SH-SY5Y (cell line): ENCODE data around the gene HNRNPF.

Source experiments
- GATA2 ChIP-seq: IDR thresholded peaks from 2 replicates; pipeline ENCODE4 v1.6.1; 2011; ENCODE audit warnings: mild to moderate bottlenecking, low read depth, low read length
- GATA3 ChIP-seq: IDR thresholded peaks from 2 replicates; pipeline ENCODE4 v1.6.1; 2011; ENCODE audit warnings: low read depth, mild to moderate bottlenecking, low read length, moderate library complexity

Gene HNRNPF

GRCh38 chr10:43427166-43427825 is 18.3 kb upstream of the HNRNPF start:
- TF ChIP-seq GATA3 (no peak), GATA2 (no peak)

- no peak for TF ChIP-seq GATA2
- TF ChIP-seq GATA3, result no peak
Measured at GRCh38 chr10:43424416-43424815, 15.4 kb upstream of the HNRNPF start.

- TF ChIP-seq GATA2 (no peak), GATA3 (no peak)
Measured at GRCh38 chr10:43421519-43421918, 12.5 kb upstream of the HNRNPF start.

GRCh38 chr10:43421201-43421507 is 12.2 kb upstream of the HNRNPF start:
- TF ChIP-seq GATA2, result no peak
- TF ChIP-seq GATA3, result no peak

GRCh38 chr10:43420369-43421200 is 11.6 kb upstream of the HNRNPF start:
- no peak for TF ChIP-seq GATA3
- no peak for TF ChIP-seq GATA2

- no peak for TF ChIP-seq GATA3
- TF ChIP-seq GATA2, result no peak
Measured at GRCh38 chr10:43419997-43420368, 11.0 kb upstream of the HNRNPF start.

- no peak for TF ChIP-seq GATA2
- no peak for TF ChIP-seq GATA3
Measured at GRCh38 chr10:43417950-43418768, 9.2 kb upstream of the HNRNPF start.

- no peak for TF ChIP-seq GATA3
- no peak for TF ChIP-seq GATA2
Measured at GRCh38 chr10:43415544-43415943, 6.6 kb upstream of the HNRNPF start.

- no peak for TF ChIP-seq GATA3
- no peak for TF ChIP-seq GATA2
Measured at GRCh38 chr10:43411536-43411935, 2.5 kb upstream of the HNRNPF start.

- TF ChIP-seq GATA3 (no peak), GATA2 (no peak)
Measured at GRCh38 chr10:43410345-43410744, 1.4 kb upstream of the HNRNPF start.

- TF ChIP-seq GATA3 (no peak), GATA2 (no peak)
Measured at GRCh38 chr10:43409385-43410109, 561 bp upstream of the HNRNPF start.

GRCh38 chr10:43408331-43408709 is 666 bp downstream of the HNRNPF start:
- no peak for TF ChIP-seq GATA2
- TF ChIP-seq GATA3, result no peak

GRCh38 chr10:43407576-43408330 is 1.2 kb downstream of the HNRNPF start:
- TF ChIP-seq GATA3 (no peak), GATA2 (no peak)

- TF ChIP-seq GATA3 (no peak), GATA2 (no peak)
Measured at GRCh38 chr10:43407148-43407575, 1.8 kb downstream of the HNRNPF start.
